Keratinocyte (primary cell): Measurements from ENCODE around the gene C10orf71. TPM values are rescaled to one million over a fixed set of nuclear protein-coding genes. Genes with fewer than 3 reads are reported as not detected.

Source experiments
- DNase-seq: peaks from one replicate; pipeline ENCODE4 v3.0.0-alpha.2; 2011; ENCODE audit warnings: low read depth, missing footprints, low spot score
- FAIRE-seq: peaks from 2 replicates; lab custom pipeline; 2011; peaks lifted over from hg19 to GRCh38; lab: Jason Lieb, UNC
- H2AFZ ChIP-seq: 2 replicates; pipeline ENCODE4 v1.6.0; 2012; ENCODE audit warnings: low read length, control low read depth, inconsistent platforms; ENCODE audit not compliant: control insufficient read depth
- H3K27ac ChIP-seq: 2 replicates; pipeline ENCODE4 v1.5.1; 2011; ENCODE audit warnings: low read length; ENCODE audit not compliant: control insufficient read depth, insufficient read depth
- H3K27me3 ChIP-seq: 3 replicates; pipeline ENCODE4 v1.6.0; 2011; ENCODE audit warnings: low read length; ENCODE audit not compliant: control insufficient read depth, insufficient read depth; ENCODE audit errors: extremely low read depth
- H3K36me3 ChIP-seq, 2 experiments: 2 replicates in 1 of 2; 3 replicates in 1 of 2; pipeline ENCODE4 v1.5.1; 2011; ENCODE audit warnings: low read length in 2 of 2, mild to moderate bottlenecking in 1 of 2; ENCODE audit not compliant: control insufficient read depth in 2 of 2, insufficient read depth in 2 of 2; ENCODE audit errors: extremely low read depth in 1 of 2
- H3K4me1 ChIP-seq: 3 replicates; pipeline ENCODE4 v1.5.1; 2011; ENCODE audit warnings: low read length; ENCODE audit not compliant: control insufficient read depth, insufficient read depth; ENCODE audit errors: extremely low read depth
- H3K4me2 ChIP-seq: 3 replicates; pipeline ENCODE4 v1.6.0; 2011; ENCODE audit warnings: low read depth, low read length; ENCODE audit not compliant: control insufficient read depth, insufficient read depth; ENCODE audit errors: extremely low read depth
- H3K4me3 ChIP-seq, 3 experiments: fragments of 200-600 bp in 1 of 3; sonication (generic) in 1 of 3; 2 replicates in 2 of 3; 3 replicates in 1 of 3; pipeline ENCODE4 v1.5.1; 2011 to 2016; ENCODE audit warnings: low read length in 3 of 3, mild to moderate bottlenecking in 3 of 3, control low read depth in 2 of 3, inconsistent platforms in 1 of 3, low read depth in 1 of 3, mixed read lengths in 1 of 3, mixed run types in 1 of 3, moderate library complexity in 1 of 3; ENCODE audit not compliant: control insufficient read depth in 2 of 3, insufficient read depth in 2 of 3; ENCODE audit errors: extremely low read depth in 1 of 3
- H3K79me2 ChIP-seq: 2 replicates; pipeline ENCODE4 v1.6.0; 2012; ENCODE audit warnings: low read length; ENCODE audit not compliant: control insufficient read depth, insufficient read depth
- H3K9ac ChIP-seq: 3 replicates; pipeline ENCODE4 v1.6.0; 2011; ENCODE audit warnings: low read length; ENCODE audit not compliant: control insufficient read depth, insufficient read depth; ENCODE audit errors: extremely low read depth
- H3K9me1 ChIP-seq: 3 replicates; pipeline ENCODE4 v1.6.0; 2011; ENCODE audit warnings: low read length; ENCODE audit not compliant: control insufficient read depth, insufficient read depth; ENCODE audit errors: extremely low read depth
- H3K9me3 ChIP-seq: 2 replicates; pipeline ENCODE4 v1.5.1; 2012; ENCODE audit warnings: low read depth, low read length; ENCODE audit not compliant: control insufficient read depth
- H4K20me1 ChIP-seq: 3 replicates; pipeline ENCODE4 v1.6.0; 2011; ENCODE audit warnings: low read length; ENCODE audit not compliant: control insufficient read depth, insufficient read depth; ENCODE audit errors: extremely low read depth
- EZH2 ChIP-seq: IDR thresholded peaks from one replicate; pipeline ENCODE4 v1.6.1; 2012; ENCODE audit warnings: inconsistent platforms, mild to moderate bottlenecking, low read length, moderate library complexity
- dilution Hi-C: fragments of 300-500 bp; cut with MboI; formaldehyde crosslinking; loops from one replicate; pipeline ENCODE4 v1.7.0; 2020; ENCODE audit warnings: low sequenced_read_pairs; ENCODE audit not compliant: extremely low pct_ligation_motif_present
- polyA plus RNA-seq, 5 experiments: library from polyadenylated mRNA; depleted of rRNA in 3 of 5; stranded (reverse) in 3 of 5; stranded (forward) in 1 of 5; unstranded in 1 of 5; fragments of >200 nt; gene quantifications; 1 replicate in 1 of 5; 2 replicates in 3 of 5; 3 replicates in 1 of 5; pipeline versions ENCODE4 v1.2.1 to v1.2.3, GENCODE V29; 2011 to 2012; ENCODE audit warnings: missing spikeins in 2 of 5, low read depth in 1 of 5, low replicate concordance in 1 of 5
- TF ChIP-seq, protein P1 (sequence below), 3 experiments: IDR thresholded peaks in 1 of 3; conservative IDR thresholded peaks in 1 of 3; optimal IDR thresholded peaks in 1 of 3; 2 replicates in 2 of 3; 3 replicates in 1 of 3; pipeline versions ENCODE3 to v1.5.1; 2011; ENCODE audit warnings: low read length in 3 of 3, mild to moderate bottlenecking in 3 of 3, moderate library complexity in 2 of 3, control low read depth in 1 of 3, inconsistent platforms in 1 of 3; ENCODE audit not compliant: insufficient read depth in 2 of 3; ENCODE audit errors: extremely low read depth in 1 of 3

C10orf71 gene
- polyA plus RNA-seq, 1 donor (not counting 4 experiments of a cell fraction or from before 2014, with no cell fraction given), result not detected

DNA sequence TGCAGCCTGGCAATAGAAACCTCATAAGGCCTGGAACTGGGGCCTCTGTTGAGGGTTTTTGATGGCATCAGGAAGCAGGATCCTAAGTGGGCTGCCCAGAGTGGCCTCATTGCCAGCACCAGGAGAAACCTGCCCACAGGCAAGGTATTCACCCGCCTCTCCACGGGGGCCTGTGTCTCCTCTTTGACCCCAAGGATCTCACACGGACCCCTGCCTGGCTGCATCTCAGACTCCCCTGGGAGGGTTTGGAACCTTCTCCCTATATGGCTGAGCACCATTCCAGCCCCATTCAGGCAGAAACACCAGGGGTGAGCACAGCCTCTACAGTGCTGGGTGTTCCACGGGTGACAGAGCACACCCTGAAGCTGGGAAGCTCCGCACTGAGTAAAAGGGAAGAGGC lies 14.6 kb upstream of the C10orf71 start:
- Histone ChIP-seq H3K36me3 (no peaks in the 10 kb centered on the region), H3K27me3 (peaks cover 4% of the 10 kb centered on the region), H3K4me3 (no peak overlapping the region), H3K27ac (no peak overlapping the region), H3K4me1 (no peaks in the 10 kb centered on the region), H3K4me2 (no peak overlapping the region), H2AFZ (no peak overlapping the region), H3K79me2 (no peaks in the 10 kb centered on the region), H3K9me3 (no peaks in the 10 kb centered on the region), H4K20me1 (no peaks in the 10 kb centered on the region), H3K9me1 (no peaks in the 10 kb centered on the region), H3K9ac (no peak overlapping the region)
- no peak for TF ChIP-seq EZH2
- TF ChIP-seq, protein P1, sequence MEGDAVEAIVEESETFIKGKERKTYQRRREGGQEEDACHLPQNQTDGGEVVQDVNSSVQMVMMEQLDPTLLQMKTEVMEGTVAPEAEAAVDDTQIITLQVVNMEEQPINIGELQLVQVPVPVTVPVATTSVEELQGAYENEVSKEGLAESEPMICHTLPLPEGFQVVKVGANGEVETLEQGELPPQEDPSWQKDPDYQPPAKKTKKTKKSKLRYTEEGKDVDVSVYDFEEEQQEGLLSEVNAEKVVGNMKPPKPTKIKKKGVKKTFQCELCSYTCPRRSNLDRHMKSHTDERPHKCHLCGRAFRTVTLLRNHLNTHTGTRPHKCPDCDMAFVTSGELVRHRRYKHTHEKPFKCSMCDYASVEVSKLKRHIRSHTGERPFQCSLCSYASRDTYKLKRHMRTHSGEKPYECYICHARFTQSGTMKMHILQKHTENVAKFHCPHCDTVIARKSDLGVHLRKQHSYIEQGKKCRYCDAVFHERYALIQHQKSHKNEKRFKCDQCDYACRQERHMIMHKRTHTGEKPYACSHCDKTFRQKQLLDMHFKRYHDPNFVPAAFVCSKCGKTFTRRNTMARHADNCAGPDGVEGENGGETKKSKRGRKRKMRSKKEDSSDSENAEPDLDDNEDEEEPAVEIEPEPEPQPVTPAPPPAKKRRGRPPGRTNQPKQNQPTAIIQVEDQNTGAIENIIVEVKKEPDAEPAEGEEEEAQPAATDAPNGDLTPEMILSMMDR (optimal IDR thresholded peaks at IDR 0.05 in 1 of 3, IDR thresholded peaks at IDR 0.05 in 1 of 3, conservative IDR thresholded peaks at IDR 0.05 in 1 of 3; ENCODE audit: extremely low read depth in 1 of 3, insufficient read depth in 2 of 3, low read length in 3 of 3), result no peak
- no peak for FAIRE-seq
- dilution Hi-C loops, result no loop called here
- no peak for DNase-seq

DNA sequence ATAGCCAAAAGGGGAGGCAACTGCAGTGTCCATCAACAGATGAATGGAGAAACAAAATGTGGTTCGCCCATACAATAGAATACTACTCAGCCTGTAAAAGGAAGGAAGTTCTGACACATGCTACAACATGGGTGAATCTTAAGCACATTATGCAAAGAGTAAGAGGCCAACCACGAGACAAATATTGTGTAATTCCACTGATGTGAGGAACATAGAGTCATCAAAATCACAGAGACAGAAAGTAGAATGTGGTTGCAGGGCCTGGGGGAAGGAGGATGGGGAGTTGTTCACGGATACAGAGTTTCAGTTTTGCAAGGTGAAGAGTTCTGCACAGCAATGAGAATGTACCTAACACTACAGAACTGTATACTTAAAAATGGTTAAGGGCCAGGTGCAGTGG lies 13.7 kb upstream of the C10orf71 start:
- Histone ChIP-seq H4K20me1 (no peaks in the 10 kb centered on the region), H3K4me3 (no peak overlapping the region), H3K9ac (no peak overlapping the region), H3K79me2 (no peaks in the 10 kb centered on the region), H3K4me1 (no peaks in the 10 kb centered on the region), H3K27ac (no peak overlapping the region), H3K9me3 (no peaks in the 10 kb centered on the region), H2AFZ (no peak overlapping the region), H3K9me1 (no peaks in the 10 kb centered on the region), H3K36me3 (no peaks in the 10 kb centered on the region), H3K27me3 (peaks cover 4% of the 10 kb centered on the region), H3K4me2 (no peak overlapping the region)
- FAIRE-seq (no peak), DNase-seq (no peak)
- dilution Hi-C loops, result no loop called here
- TF ChIP-seq EZH2, result no peak
- TF ChIP-seq, protein P1 (optimal IDR thresholded peaks at IDR 0.05 in 1 of 3, IDR thresholded peaks at IDR 0.05 in 1 of 3, conservative IDR thresholded peaks at IDR 0.05 in 1 of 3; ENCODE audit: extremely low read depth in 1 of 3, insufficient read depth in 2 of 3, low read length in 3 of 3), result no peak
